HS-27A (cell line): Measurements from ENCODE around the gene BSDC1.
"Not testable (repeated sequence)": the region's sequence is repeated elsewhere in the genome, so short reads cannot be mapped to it uniquely, and the experiment has no call there.

ENCODE experiments used
- DNase-seq: peaks from one replicate; pipeline ENCODE4 v3.0.0-alpha.2; 2012; ENCODE audit warnings: low read depth, missing footprints

BSDC1 gene

DNA sequence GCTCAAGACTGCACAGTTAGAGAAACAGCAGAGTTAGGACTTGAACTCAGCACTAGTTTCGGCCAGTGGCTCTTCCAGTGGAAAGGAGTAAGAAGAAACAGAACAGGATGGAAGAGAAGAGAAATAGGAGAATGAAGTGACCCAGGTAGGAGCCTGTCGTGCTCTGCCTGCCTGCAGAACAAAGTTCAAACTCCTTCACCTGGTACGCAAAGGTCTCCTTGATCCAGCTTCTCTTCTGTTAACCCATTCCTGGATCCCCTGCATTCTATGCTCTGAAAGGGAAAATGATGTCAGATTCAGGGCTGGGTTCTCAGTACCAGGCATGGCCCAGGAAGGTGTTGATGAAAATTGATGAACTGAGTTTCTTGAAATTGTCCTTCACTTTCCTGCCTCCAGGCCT is 35.8 kb downstream of the BSDC1 start:
- DNase-seq, result no peak

GRCh38 chr1:32357614-32358013 is 36.6 kb downstream of the BSDC1 start:
- DNase-seq, result no peak

- DNase-seq, result no peak
Observed at GRCh38 chr1:32356478-32356877, 37.8 kb downstream of the BSDC1 start.

- DNase-seq, result not testable (repeated sequence)
Observed at GRCh38 chr1:32355778-32356177, 38.5 kb downstream of the BSDC1 start.

DNA sequence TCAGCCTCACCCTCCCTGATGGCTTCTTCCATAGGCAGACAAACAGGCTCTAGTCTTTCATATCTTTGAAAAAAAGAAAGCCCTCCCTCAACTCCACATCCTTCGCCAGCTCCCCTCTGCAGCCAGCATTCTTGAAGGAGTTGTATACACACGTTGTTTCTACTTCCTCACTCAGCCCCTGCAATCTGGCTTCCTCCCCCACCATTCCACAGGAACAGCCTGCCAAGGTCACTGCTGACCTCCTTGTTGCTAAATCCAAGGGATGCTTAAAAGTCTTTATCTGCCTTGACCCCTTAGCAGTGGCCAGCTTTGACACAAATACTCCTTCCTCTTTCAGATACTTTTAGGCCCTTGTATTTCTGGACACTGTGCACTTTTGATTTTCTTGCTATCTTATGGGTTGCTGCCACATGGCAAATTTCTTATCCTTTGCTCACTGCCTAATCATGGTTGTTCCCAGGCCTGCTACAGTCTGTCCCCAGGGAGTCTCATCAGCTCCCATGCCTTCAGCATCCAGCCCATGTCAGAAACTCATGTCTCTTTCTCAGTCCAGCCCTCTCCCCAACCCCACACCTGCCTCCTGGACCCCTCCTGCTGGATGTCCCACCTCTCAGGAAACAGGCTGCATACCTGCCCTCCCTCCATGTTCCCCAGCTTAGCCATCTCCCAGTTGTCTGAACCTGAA is 40.2 kb downstream of the BSDC1 start:
- no peak for DNase-seq

GRCh38 chr1:32353431-32353830 is 40.8 kb downstream of the BSDC1 start:
- DNase-seq, result no peak

DNA sequence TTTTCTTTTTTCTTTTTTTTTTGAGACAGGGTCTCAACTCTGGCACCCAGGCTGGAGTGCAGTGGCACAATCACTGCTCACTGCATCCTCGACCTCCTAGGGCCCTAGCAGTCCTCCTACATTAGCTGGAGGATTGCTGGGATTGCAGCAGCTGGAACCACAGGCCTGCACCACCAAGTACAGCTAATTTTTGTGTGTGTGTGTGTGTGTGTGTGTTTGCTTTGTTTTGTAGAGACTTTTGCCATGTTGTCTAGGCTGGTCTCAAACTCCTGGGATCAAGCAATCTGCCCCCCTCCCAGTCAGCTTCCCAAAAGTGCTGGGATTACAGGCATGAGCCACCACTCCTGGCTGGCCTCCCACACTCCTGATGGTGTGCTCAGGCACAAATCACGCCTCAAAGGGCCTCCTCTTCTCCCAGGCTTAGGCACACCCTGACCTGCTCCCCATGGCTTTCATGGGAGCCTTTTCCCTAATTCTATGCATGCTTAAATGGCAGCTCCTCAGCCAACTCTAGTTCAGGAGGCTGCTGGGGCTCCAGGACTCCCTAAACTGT is 41.3 kb downstream of the BSDC1 start:
- DNase-seq, result no peak

DNA sequence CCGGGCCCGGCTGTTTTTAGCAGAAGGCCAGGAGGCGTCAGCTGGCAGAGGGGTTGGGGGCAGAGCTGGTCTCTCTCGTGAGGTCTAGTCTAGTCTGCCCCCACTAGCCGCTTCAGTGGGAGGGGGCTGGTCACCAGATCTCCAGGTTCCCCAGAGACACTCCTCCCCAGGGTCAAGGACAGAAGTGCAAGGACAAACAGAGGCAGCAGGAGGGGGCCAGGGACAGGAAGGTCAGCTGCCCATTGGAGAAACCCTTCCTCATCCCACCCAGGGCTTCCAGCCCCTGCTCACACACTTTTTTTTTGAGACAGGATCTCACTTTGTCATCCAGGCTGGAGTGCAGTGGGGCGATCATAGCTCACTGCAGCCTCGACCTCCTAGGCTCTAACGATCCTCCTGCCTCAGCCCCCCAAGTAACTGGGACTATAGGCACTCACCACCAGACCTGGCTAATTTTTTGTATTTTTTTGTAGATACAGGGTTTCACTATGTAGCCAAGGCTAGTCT is 41.9 kb downstream of the BSDC1 start:
- no peak for DNase-seq

- DNase-seq, result peak; percentile 83
Observed at GRCh38 chr1:32351399-32352238, 42.6 kb downstream of the BSDC1 start.

GRCh38 chr1:32350785-32351398 is 43.3 kb downstream of the BSDC1 start:
- DNase-seq, result no peak

DNA sequence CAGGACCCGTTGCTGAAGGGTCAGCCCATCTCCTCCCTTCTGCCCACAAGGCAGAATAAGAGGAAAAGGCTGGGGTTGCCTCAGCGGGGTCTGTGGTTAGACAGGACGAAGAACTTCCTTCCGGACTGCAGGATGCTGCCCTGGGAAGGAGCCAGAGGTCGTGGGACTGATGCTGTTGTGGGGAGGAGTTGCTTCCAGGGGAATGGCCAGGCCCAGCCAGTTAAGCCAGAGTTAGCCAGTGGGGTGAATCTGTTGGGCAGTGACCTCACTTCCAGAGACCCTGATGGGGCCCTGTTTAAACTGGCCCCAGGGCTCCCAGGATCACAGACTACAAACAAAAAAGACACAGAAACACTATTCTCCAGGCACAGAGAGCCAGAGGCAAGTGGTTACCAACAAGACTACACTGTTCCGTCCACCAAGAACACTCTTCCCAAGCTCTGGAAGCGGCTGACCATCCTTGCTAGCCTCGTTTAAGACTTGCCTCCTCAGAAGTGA is 45.0 kb downstream of the BSDC1 start:
- DNase-seq, result no peak

DNA sequence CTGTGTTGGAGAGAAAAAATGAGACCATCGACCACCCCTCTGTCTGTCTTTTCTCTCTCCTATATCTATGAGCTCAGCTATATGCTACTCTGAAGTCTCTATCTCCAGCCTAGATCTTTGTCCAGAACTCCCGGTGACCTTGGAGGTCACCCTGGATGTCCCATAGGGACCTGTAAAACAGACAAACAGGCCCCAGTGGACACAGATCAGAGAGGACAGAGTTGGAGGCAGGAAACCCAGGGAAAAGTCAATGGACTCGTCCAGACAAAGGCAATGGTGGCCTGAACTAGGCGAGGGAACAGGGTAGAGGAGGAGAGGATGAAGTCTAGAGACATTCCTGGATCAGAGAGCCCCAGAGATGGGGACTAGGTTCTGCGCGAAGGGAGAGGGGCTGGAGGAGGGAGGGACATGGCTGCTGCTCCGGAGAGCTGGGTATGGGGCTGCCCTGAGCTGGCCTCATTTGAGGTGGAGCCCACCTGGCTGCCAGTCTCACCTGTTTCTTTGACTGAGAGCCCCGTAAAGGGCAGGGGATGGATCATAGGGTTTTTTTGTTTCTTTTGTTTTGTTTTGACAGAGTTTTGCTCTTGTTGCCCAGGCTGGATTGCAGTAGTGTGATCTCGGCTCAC is 47.6 kb downstream of the BSDC1 start:
- no peak for DNase-seq

DNA sequence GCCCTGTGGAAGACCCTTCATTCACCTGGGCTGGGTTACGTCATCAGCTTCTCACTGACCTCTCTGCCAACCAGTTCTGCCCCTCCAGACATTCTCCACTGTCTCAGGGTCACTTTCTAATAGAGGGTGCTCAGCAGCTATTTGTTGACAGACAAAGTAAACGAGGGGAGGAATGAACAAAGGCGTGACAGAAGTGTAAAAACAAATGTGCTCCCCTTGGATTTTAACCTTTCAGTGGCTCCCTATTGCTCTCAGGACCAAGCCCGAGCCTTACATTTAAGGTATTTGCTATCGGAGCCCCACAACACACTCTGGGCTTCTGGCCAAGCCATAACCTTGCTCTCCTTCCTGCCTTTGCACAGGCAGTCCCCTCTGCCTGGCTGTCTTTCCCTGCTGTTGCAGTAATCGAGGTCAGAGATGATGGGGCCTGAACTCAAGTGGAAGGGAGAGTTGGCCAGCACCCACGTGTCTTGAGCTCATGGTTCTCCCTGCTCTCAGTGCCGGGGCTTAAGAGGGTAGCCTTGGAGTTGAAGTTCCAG is 48.9 kb downstream of the BSDC1 start:
- DNase-seq, result no peak

DNA sequence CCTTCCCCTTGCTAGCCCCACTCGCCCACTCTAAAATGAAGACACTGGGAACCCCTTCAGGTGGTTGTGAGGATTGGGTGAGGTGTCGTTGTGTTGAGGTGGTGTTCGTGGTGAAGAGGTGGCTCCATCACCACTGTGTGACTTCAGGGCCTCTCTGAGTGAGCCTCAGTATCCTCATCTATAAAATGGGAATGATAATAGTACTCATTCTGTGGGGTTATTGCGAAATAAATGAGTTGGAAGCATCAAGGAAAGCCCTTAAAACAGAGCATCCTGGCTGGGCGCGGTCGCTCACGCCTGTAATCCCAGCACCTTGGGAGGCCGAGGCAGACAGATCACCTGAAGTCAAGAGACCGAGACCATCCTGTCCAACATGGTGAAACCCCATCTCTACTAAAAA is 51.5 kb downstream of the BSDC1 start:
- DNase-seq, result no peak

GRCh38 chr1:32341971-32342370 is 52.3 kb downstream of the BSDC1 start:
- DNase-seq, result no peak

DNA sequence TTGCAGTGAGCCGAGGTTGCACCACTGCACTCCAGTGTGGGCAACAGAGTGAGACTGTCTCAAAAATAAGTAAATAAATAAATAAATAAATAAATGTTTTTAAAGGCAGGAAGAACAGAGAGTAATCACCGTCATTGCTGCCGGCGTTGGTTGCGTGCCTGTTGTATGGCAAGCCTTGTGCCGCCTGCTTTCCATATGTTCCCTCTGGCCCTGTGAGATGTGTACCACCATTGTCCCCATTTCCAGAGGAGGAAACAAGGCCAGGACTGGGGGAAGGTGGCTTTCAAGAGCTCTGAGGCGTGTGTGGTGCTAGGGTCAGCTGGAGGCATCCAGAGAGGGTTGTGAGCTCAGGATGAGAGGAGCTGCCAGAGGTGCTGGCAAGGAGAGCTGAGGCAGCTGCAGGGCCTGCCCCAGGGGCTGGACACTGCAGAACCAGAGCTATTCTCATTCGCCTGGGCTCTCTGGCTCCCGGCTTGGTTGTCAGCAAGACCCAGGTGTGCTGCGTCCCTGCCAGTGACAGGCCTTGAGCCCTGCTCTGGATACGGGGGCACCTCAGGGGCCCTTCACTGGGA is 53.0 kb downstream of the BSDC1 start:
- DNase-seq, result no peak

DNA sequence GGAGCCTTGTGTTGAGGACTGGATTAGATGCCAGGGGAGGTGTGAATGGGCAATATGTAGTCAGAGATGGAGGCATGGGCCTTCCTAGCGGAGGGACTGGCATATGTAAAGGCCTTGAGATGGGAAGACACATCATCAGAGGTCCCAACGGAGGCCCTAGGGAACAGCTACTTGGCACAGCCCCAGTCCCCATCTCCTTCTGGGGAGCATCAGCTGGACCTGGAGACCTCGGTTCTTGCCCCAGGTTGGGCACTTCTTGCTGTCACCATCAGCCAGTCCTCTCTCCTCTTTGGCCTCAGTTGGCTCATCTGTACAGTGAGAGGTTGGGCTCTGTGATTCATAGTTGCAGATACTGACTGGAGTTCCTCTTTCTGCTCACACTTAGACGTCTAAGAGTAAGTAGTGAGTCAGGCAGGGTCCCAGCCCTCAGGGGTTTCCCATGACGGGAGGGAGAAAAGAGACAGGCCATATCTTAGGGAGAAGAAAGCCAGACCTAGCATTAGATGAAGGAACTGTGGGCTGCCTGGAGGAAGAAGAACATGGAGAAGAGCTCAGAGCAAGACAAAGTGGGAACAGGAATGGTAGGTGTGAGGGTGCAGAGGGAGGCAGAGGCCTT is 54.8 kb downstream of the BSDC1 start:
- DNase-seq, result no peak

DNA sequence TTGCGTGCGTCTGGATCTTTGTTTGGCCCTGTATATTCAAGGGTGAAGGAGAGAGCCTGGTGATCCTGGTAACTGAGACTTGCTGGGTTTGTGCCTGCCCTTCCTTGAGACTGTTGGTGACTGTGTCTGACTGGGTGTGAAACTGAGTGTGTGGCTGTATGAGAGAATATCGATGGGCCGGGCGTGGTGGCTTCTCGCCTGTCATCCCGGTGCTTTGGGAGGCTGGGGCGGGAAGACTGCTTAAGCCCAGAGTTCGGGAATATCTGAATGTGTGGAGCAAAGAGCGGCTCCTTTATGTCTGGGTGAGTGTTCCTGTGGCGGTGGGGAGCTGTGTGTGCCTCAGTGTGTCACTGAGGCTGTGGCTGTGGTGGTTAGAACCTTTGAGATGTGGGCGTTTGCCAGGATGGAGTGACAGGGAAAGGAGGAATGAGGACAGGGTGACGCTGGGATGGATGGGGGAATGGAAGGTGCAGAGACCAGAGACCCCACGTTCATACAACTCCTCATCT is 55.5 kb downstream of the BSDC1 start:
- no peak for DNase-seq

- no peak for DNase-seq
Observed at GRCh38 chr1:32337855-32338636, 56.2 kb downstream of the BSDC1 start.
